ENCODE data around the gene DDI2.

The DDI2 gene

GRCh38 chr1:15621975-15622374 is 4.7 kb downstream of the DDI2 start:
- DNase-seq (no peak), ATAC-seq (ENCODE audit: insufficient read depth, low read depth) (no peak)
- Histone ChIP-seq H3K27me3 (ENCODE audit: insufficient read depth, low read length, poor library complexity) (no peaks in the 10 kb centered on the region), H3K4me2 (ENCODE audit: insufficient read depth, low read length) (no peak overlapping the region), H3K9me3 (ENCODE audit: insufficient read depth, low read length, severe bottlenecking) (no peaks in the 10 kb centered on the region), H2AFZ (ENCODE audit: low read depth, low read length) (no peak overlapping the region), H3K4me3 (ENCODE audit: low read depth in 1 of 2, low read length in 2 of 2) (no peak overlapping the region), H3K27ac (ENCODE audit: low read length) (no peak overlapping the region), H4K20me1 (ENCODE audit: insufficient read depth, low read length) (peaks cover 54% of the 10 kb centered on the region; the same call in 1 of the 2 replicates), H3K9ac (ENCODE audit: low read depth, low read length) (no peak overlapping the region), H3K79me2 (ENCODE audit: insufficient read depth, low read length) (peaks cover 96% of the 10 kb centered on the region), H3K4me1 (ENCODE audit: insufficient read depth, low read length) (peaks cover 35% of the 10 kb centered on the region), H3K36me3 (ENCODE audit: insufficient read depth, low read length) (peaks cover 26% of the 10 kb centered on the region)
- TF ChIP-seq CTCF (IDR thresholded peaks at IDR 0.05; ENCODE audit: borderline replicate concordance, extremely low read depth, low read length, poor library complexity, severe bottlenecking) (no peak), EZH2 (IDR thresholded peaks at IDR 0.05; ENCODE audit: borderline replicate concordance, low read depth, low read length, severe bottlenecking) (no peak)

GRCh38 chr1:15622712-15623373 is 5.6 kb downstream of the DDI2 start:
- no peak for TF ChIP-seq CTCF (IDR thresholded peaks at IDR 0.05; ENCODE audit: borderline replicate concordance, extremely low read depth, low read length, poor library complexity, severe bottlenecking)
- no peak for TF ChIP-seq EZH2 (IDR thresholded peaks at IDR 0.05; ENCODE audit: borderline replicate concordance, low read depth, low read length, severe bottlenecking)
- DNase-seq: no peak
- Histone ChIP-seq H4K20me1 (ENCODE audit: insufficient read depth, low read length) (peaks cover 50% of the 10 kb centered on the region; the same call in 1 of the 2 replicates), H2AFZ (ENCODE audit: low read depth, low read length) (no peak overlapping the region), H3K4me3 (ENCODE audit: low read depth in 1 of 2, low read length in 2 of 2) (no peak overlapping the region), H3K36me3 (ENCODE audit: insufficient read depth, low read length) (peaks cover 30% of the 10 kb centered on the region), H3K4me2 (ENCODE audit: insufficient read depth, low read length) (no peak overlapping the region), H3K9ac (ENCODE audit: low read depth, low read length) (no peak overlapping the region), H3K79me2 (ENCODE audit: insufficient read depth, low read length) (peaks cover 95% of the 10 kb centered on the region), H3K9me3 (ENCODE audit: insufficient read depth, low read length, severe bottlenecking) (no peaks in the 10 kb centered on the region), H3K27ac (ENCODE audit: low read length) (no peak overlapping the region), H3K27me3 (ENCODE audit: insufficient read depth, low read length, poor library complexity) (no peaks in the 10 kb centered on the region), H3K4me1 (ENCODE audit: insufficient read depth, low read length) (peaks cover 35% of the 10 kb centered on the region)
- ATAC-seq (ENCODE audit: insufficient read depth, low read depth): no peak

GRCh38 chr1:15623435-15623834 is 6.2 kb downstream of the DDI2 start:
- ATAC-seq (ENCODE audit: insufficient read depth, low read depth): no peak
- peaks cover 35% of the 10 kb centered on the region for H3K36me3 ChIP-seq (ENCODE audit: insufficient read depth, low read length)
- no peaks in the 10 kb centered on the region for H3K9me3 ChIP-seq (ENCODE audit: insufficient read depth, low read length, severe bottlenecking)
- no peak for DNase-seq
- no peaks in the 10 kb centered on the region for H3K27me3 ChIP-seq (ENCODE audit: insufficient read depth, low read length, poor library complexity)
- peaks cover 46% of the 10 kb centered on the region; the same call in 1 of the 2 replicates for H4K20me1 ChIP-seq (ENCODE audit: insufficient read depth, low read length)
- H3K79me2 ChIP-seq (ENCODE audit: insufficient read depth, low read length): peaks cover 89% of the 10 kb centered on the region
- H3K4me2 ChIP-seq (ENCODE audit: insufficient read depth, low read length): no peak overlapping the region
- no peak overlapping the region for H3K27ac ChIP-seq (ENCODE audit: low read length)
- H3K9ac ChIP-seq (ENCODE audit: low read depth, low read length): no peak overlapping the region
- TF ChIP-seq EZH2 (IDR thresholded peaks at IDR 0.05; ENCODE audit: borderline replicate concordance, low read depth, low read length, severe bottlenecking) (no peak), CTCF (IDR thresholded peaks at IDR 0.05; ENCODE audit: borderline replicate concordance, extremely low read depth, low read length, poor library complexity, severe bottlenecking) (no peak)
- H2AFZ ChIP-seq (ENCODE audit: low read depth, low read length): no peak overlapping the region
- no peak overlapping the region for H3K4me3 ChIP-seq (ENCODE audit: low read depth in 1 of 2, low read length in 2 of 2)
- peaks cover 31% of the 10 kb centered on the region for H3K4me1 ChIP-seq (ENCODE audit: insufficient read depth, low read length)
